Neural crest cell (in vitro differentiated cells): ENCODE measurements around the gene VARS2. TPM values are rescaled to one million over a fixed set of nuclear protein-coding genes. Genes with fewer than 3 reads are reported as not detected.

Source experiments
- DNase-seq: peaks from one replicate; pipeline ENCODE4 v3.0.0; 2021; ENCODE audit warnings: low read depth, mixed read lengths, low spot score
- H3K27ac Mint-ChIP-seq: one replicate; pipeline ENCODE4 v1.8.0; 2021; ENCODE audit warnings: mild to moderate bottlenecking, mixed read lengths; ENCODE audit not compliant: unreplicated experiment
- H3K27me3 Mint-ChIP-seq: 2 replicates; pipeline ENCODE4 v1.8.0; 2021; ENCODE audit warnings: low read depth, mild to moderate bottlenecking, mixed read lengths
- H3K36me3 Mint-ChIP-seq: 2 replicates; pipeline ENCODE4 v1.8.0; 2021; ENCODE audit warnings: low read depth, mild to moderate bottlenecking, mixed read lengths
- H3K4me1 Mint-ChIP-seq: 2 replicates; pipeline ENCODE4 v1.8.0; 2021; ENCODE audit warnings: mixed read lengths
- H3K4me3 Mint-ChIP-seq: one replicate; pipeline ENCODE4 v1.8.0; 2021; ENCODE audit warnings: mild to moderate bottlenecking, mixed read lengths
- H3K9me3 Mint-ChIP-seq: 2 replicates; pipeline ENCODE4 v1.8.0; 2021; ENCODE audit warnings: mixed read lengths
- CTCF ChIP-seq: fragments of 200-600 bp; sonication (generic); conservative IDR thresholded peaks from 2 replicates; pipeline ENCODE4 v1.5.0; 2021; ENCODE audit warnings: antibody characterized with exemption, mild to moderate bottlenecking
- total RNA-seq: library from RNA; stranded (reverse); gene quantifications from 2 replicates; pipeline ENCODE4 v1.2.1, GENCODE V29; 2021

Gene VARS2
- total RNA-seq, 1 donor from 2014 or later, result 68.2 TPM

GRCh38 chr6:30947231-30947630, 33.2 kb downstream of the VARS2 start:
- Mint-ChIP-seq H3K4me3 (no peak overlapping the region), H3K4me1 (peaks cover 8% of the 10 kb centered on the region), H3K27me3 (peaks cover 25% of the 10 kb centered on the region), H3K36me3 (no peaks in the 10 kb centered on the region), H3K9me3 (peaks cover 11% of the 10 kb centered on the region), H3K27ac (no peak overlapping the region)
- TF ChIP-seq CTCF, result no peak
- no peak for DNase-seq

GRCh38 chr6:30948811-30949210, 34.8 kb downstream of the VARS2 start:
- no peak overlapping the region for H3K4me3 Mint-ChIP-seq
- peaks cover 15% of the 10 kb centered on the region for H3K9me3 Mint-ChIP-seq
- TF ChIP-seq CTCF, result no peak
- H3K4me1 Mint-ChIP-seq, result no peaks in the 10 kb centered on the region
- peaks cover 36% of the 10 kb centered on the region for H3K27me3 Mint-ChIP-seq
- DNase-seq, result no peak
- H3K36me3 Mint-ChIP-seq, result no peaks in the 10 kb centered on the region
- H3K27ac Mint-ChIP-seq, result no peak overlapping the region

GRCh38 chr6:30951907-30952469, 38.0 kb downstream of the VARS2 start:
- Mint-ChIP-seq H3K27ac (no peak overlapping the region), H3K4me3 (peak overlapping the region; percentile 31), H3K4me1 (peaks cover 20% of the 10 kb centered on the region), H3K9me3 (peaks cover 15% of the 10 kb centered on the region), H3K27me3 (peaks cover 53% of the 10 kb centered on the region), H3K36me3 (no peaks in the 10 kb centered on the region)
- DNase-seq, result no peak
- no peak for TF ChIP-seq CTCF

GRCh38 chr6:30954631-30955366, 40.8 kb downstream of the VARS2 start:
- peaks cover 45% of the 10 kb centered on the region for H3K27me3 Mint-ChIP-seq
- H3K27ac Mint-ChIP-seq, result no peak overlapping the region
- H3K36me3 Mint-ChIP-seq, result no peaks in the 10 kb centered on the region
- no peak for DNase-seq
- TF ChIP-seq CTCF, result no peak
- peaks cover 15% of the 10 kb centered on the region for H3K9me3 Mint-ChIP-seq
- H3K4me3 Mint-ChIP-seq, result peak overlapping the region; percentile 77
- H3K4me1 Mint-ChIP-seq, result peaks cover 34% of the 10 kb centered on the region

GRCh38 chr6:30955367-30956042, 41.5 kb downstream of the VARS2 start:
- H3K4me3 Mint-ChIP-seq, result peak overlapping the region; percentile 81
- no peak for TF ChIP-seq CTCF
- peak; percentile 37 for DNase-seq
- H3K36me3 Mint-ChIP-seq, result no peaks in the 10 kb centered on the region
- peaks cover 15% of the 10 kb centered on the region for H3K9me3 Mint-ChIP-seq
- H3K27me3 Mint-ChIP-seq, result peaks cover 45% of the 10 kb centered on the region
- no peak overlapping the region for H3K27ac Mint-ChIP-seq
- H3K4me1 Mint-ChIP-seq, result peaks cover 34% of the 10 kb centered on the region
